CD8-positive, alpha-beta memory T cell (primary cell): ENCODE measurements around the gene MAML2. TPM values are rescaled to one million over a fixed set of nuclear protein-coding genes. Genes with fewer than 3 reads are reported as not detected.

ENCODE experiments used
- CTCF ChIA-PET: fragments of 350-600 bp; sonication (Branson Sonifier 250); formaldehyde crosslinking; loops from one replicate; lab custom pipeline; 2021; ENCODE audit warnings: antibody characterized with exemption; lab: Charles Lee
- POLR2A ChIA-PET: fragments of 350-600 bp; sonication (Branson Sonifier 250); formaldehyde crosslinking; loops from one replicate; lab custom pipeline; 2021; ENCODE audit warnings: antibody characterized with exemption; lab: Charles Lee
- DNase-seq, 5 donors: peaks; one replicate each; pipeline versions ENCODE4 v3.0.0 to v3.0.0-alpha.2; 2020 to 2022; ENCODE audit warnings: mixed read lengths in 1 of 5
- H3K27ac ChIP-seq: one replicate; pipeline ENCODE4 v1.7.0; 2013; ENCODE audit warnings: low read depth, mild to moderate bottlenecking, low read length, moderate library complexity
- H3K27me3 ChIP-seq: 2 replicates; pipeline ENCODE4 v1.7.0; 2013; ENCODE audit warnings: low read length, mild to moderate bottlenecking; ENCODE audit not compliant: insufficient read depth, poor library complexity, severe bottlenecking
- H3K36me3 ChIP-seq: 2 replicates; pipeline ENCODE4 v1.7.0; 2013; ENCODE audit warnings: mild to moderate bottlenecking, low read length, moderate library complexity; ENCODE audit not compliant: insufficient read depth
- H3K4me1 ChIP-seq: 2 replicates; pipeline ENCODE4 v1.7.0; 2013; ENCODE audit warnings: mild to moderate bottlenecking, low read length, moderate library complexity; ENCODE audit not compliant: insufficient read depth
- H3K4me3 ChIP-seq: 2 replicates; pipeline ENCODE4 v1.7.0; 2013; ENCODE audit warnings: mild to moderate bottlenecking, low read length
- H3K9me3 ChIP-seq: 2 replicates; pipeline ENCODE4 v1.7.0; 2013; ENCODE audit warnings: mild to moderate bottlenecking, low read length
- H3K27ac Mint-ChIP-seq, 8 donors: one replicate each; pipeline ENCODE4 v1.8.0; 2020 to 2021; ENCODE audit warnings: mixed read lengths in 8 of 8, mild to moderate bottlenecking in 6 of 8, inconsistent platforms in 3 of 8, moderate library complexity in 3 of 8
- H3K27me3 Mint-ChIP-seq, 2 donors: one replicate each; pipeline ENCODE4 v1.8.0; 2020 to 2021; ENCODE audit warnings: mixed read lengths in 2 of 2, mild to moderate bottlenecking in 1 of 2, moderate library complexity in 1 of 2
- H3K36me3 Mint-ChIP-seq, 3 donors: one replicate each; pipeline ENCODE4 v1.8.0; 2020 to 2021; ENCODE audit warnings: mixed read lengths in 3 of 3, inconsistent platforms in 1 of 3, mild to moderate bottlenecking in 1 of 3
- H3K4me1 Mint-ChIP-seq, 3 donors: one replicate each; pipeline ENCODE4 v1.8.0; 2020 to 2021; ENCODE audit warnings: mixed read lengths in 3 of 3, inconsistent platforms in 1 of 3, mild to moderate bottlenecking in 1 of 3
- H3K4me3 Mint-ChIP-seq, 7 donors: one replicate each; pipeline ENCODE4 v1.8.0; 2020 to 2021; ENCODE audit warnings: mixed read lengths in 7 of 7, mild to moderate bottlenecking in 6 of 7, moderate library complexity in 4 of 7, inconsistent platforms in 2 of 7
- H3K9me3 Mint-ChIP-seq, 5 donors: one replicate each; pipeline ENCODE4 v1.8.0; 2020 to 2022; ENCODE audit warnings: mixed read lengths in 5 of 5, mild to moderate bottlenecking in 3 of 5, moderate library complexity in 2 of 5, inconsistent platforms in 1 of 5
- polyA plus RNA-seq: library from polyadenylated mRNA; unstranded; fragments of 300-500 nt; fragmentation: Illumina TruSeq; gene quantifications from one replicate; pipeline ENCODE4 v1.2.3, GENCODE V29; 2021
- total RNA-seq, 2 experiments: library from RNA; stranded (reverse); gene quantifications; one replicate each; pipeline ENCODE4 v1.2.3, GENCODE V29; 2021

MAML2 gene
- total and polyA plus RNA-seq, 3 experiments from 2014 or later, result 11.1 to 15.9 (median 15.6) TPM

- Histone ChIP-seq H3K4me1 (no peaks in the 10 kb centered on the region), H3K27ac (no peak overlapping the region), H3K27me3 (no peaks in the 10 kb centered on the region), H3K9me3 (no peaks in the 10 kb centered on the region), H3K4me3 (no peak overlapping the region), H3K36me3 (no peaks in the 10 kb centered on the region)
- H3K27ac Mint-ChIP-seq, result no peak overlapping the region
- no peaks in the 10 kb centered on the region for H3K9me3 Mint-ChIP-seq
- ChIA-PET POLR2A (no interaction called here), CTCF (interaction anchor here (4.4 kb wide), 1 partner anchor 262 kb away, joined by 14 read pairs; the partner anchor contains the start of gene MAML2)
- DNase-seq, result no peak
- H3K36me3 Mint-ChIP-seq, result peaks cover 0 to 12% (median 6%) of the 10 kb centered on the region in 3 donors
- H3K4me3 Mint-ChIP-seq, result no peak overlapping the region
- H3K27me3 Mint-ChIP-seq, result no peaks in the 10 kb centered on the region
- H3K4me1 Mint-ChIP-seq, result peaks cover 22 to 52% (median 31%) of the 10 kb centered on the region in 3 donors
Measured at GRCh38 chr11:96081561-96081960, 261.4 kb downstream of the MAML2 start.

GRCh38 chr11:96079691-96080090 lies 263.3 kb downstream of the MAML2 start:
- peaks cover 0 to 9% (median 7%) of the 10 kb centered on the region in 3 donors for H3K36me3 Mint-ChIP-seq
- Histone ChIP-seq H3K9me3 (no peaks in the 10 kb centered on the region), H3K4me1 (peaks cover 11% of the 10 kb centered on the region), H3K27me3 (no peaks in the 10 kb centered on the region), H3K4me3 (no peak overlapping the region), H3K27ac (no peak overlapping the region), H3K36me3 (no peaks in the 10 kb centered on the region)
- CTCF ChIA-PET, result no interaction called here
- H3K27ac Mint-ChIP-seq, result peak overlapping the region in 1 of 8 donors; percentile 62
- POLR2A ChIA-PET, result no interaction called here
- H3K27me3 Mint-ChIP-seq, result no peaks in the 10 kb centered on the region
- H3K9me3 Mint-ChIP-seq, result no peaks in the 10 kb centered on the region
- H3K4me1 Mint-ChIP-seq, result peaks cover 33 to 53% (median 48%) of the 10 kb centered on the region in 3 donors
- no peak for DNase-seq
- no peak overlapping the region for H3K4me3 Mint-ChIP-seq

- H3K36me3 Mint-ChIP-seq, result peaks cover 9 to 29% (median 19%) of the 10 kb centered on the region in 3 donors
- Histone ChIP-seq H3K4me3 (no peak overlapping the region), H3K9me3 (no peaks in the 10 kb centered on the region), H3K4me1 (peaks cover 11% of the 10 kb centered on the region), H3K27ac (no peak overlapping the region), H3K27me3 (no peaks in the 10 kb centered on the region), H3K36me3 (no peaks in the 10 kb centered on the region)
- ChIA-PET CTCF (interaction anchor here (1.0 to 2.1 kb wide), 4 partner anchors 9 to 267 kb away, joined by 3 to 9 read pairs (median 4); partner anchors contain the start of gene MAML2), POLR2A (interaction anchor here (0.6 kb wide), 1 partner anchor 155 kb away, joined by 6 read pairs; no protein-coding TSS in a partner anchor)
- peaks cover 36 to 60% (median 56%) of the 10 kb centered on the region in 3 donors for H3K4me1 Mint-ChIP-seq
- no peak for DNase-seq
- H3K4me3 Mint-ChIP-seq, result peak overlapping the region in 6 of 7 donors; percentile 20 to 76 (median 52)
- no peaks in the 10 kb centered on the region for H3K27me3 Mint-ChIP-seq
- no peaks in the 10 kb centered on the region for H3K9me3 Mint-ChIP-seq
- H3K27ac Mint-ChIP-seq, result peak overlapping the region; percentile 54 to 93 (median 79)
Measured at GRCh38 chr11:96075532-96075959, 267.4 kb downstream of the MAML2 start.

GRCh38 chr11:96074551-96075310 lies 268.3 kb downstream of the MAML2 start:
- Mint-ChIP-seq H3K27me3 (no peaks in the 10 kb centered on the region), H3K27ac (peak overlapping the region; percentile 54 to 93 (median 83)), H3K4me3 (peak overlapping the region; percentile 11 to 76 (median 61)), H3K9me3 (no peaks in the 10 kb centered on the region), H3K36me3 (peaks cover 9 to 29% (median 16%) of the 10 kb centered on the region in 3 donors), H3K4me1 (peaks cover 32 to 52% (median 49%) of the 10 kb centered on the region in 3 donors)
- H3K9me3 ChIP-seq, result no peaks in the 10 kb centered on the region
- ChIA-PET CTCF (interaction anchor here (1.0 to 2.1 kb wide), 4 partner anchors 8 to 268 kb away, joined by 3 to 9 read pairs (median 4); partner anchors contain the start of gene MAML2), POLR2A (no interaction called here)
- H3K27me3 ChIP-seq, result no peaks in the 10 kb centered on the region
- no peak overlapping the region for H3K27ac ChIP-seq
- H3K36me3 ChIP-seq, result no peaks in the 10 kb centered on the region
- H3K4me1 ChIP-seq, result peaks cover 11% of the 10 kb centered on the region
- DNase-seq, result no peak
- no peak overlapping the region for H3K4me3 ChIP-seq

GRCh38 chr11:96073536-96073935 lies 269.5 kb downstream of the MAML2 start:
- Histone ChIP-seq H3K4me1 (peaks cover 11% of the 10 kb centered on the region), H3K36me3 (no peaks in the 10 kb centered on the region), H3K4me3 (no peak overlapping the region), H3K27ac (no peak overlapping the region), H3K27me3 (no peaks in the 10 kb centered on the region), H3K9me3 (no peaks in the 10 kb centered on the region)
- Mint-ChIP-seq H3K9me3 (no peaks in the 10 kb centered on the region), H3K4me1 (peaks cover 31 to 48% (median 43%) of the 10 kb centered on the region in 3 donors), H3K36me3 (peaks cover 9 to 26% (median 14%) of the 10 kb centered on the region in 3 donors), H3K4me3 (no peak overlapping the region), H3K27ac (no peak overlapping the region), H3K27me3 (no peaks in the 10 kb centered on the region)
- no peak for DNase-seq
- CTCF ChIA-PET, result no interaction called here
- POLR2A ChIA-PET, result no interaction called here

GRCh38 chr11:96072592-96072991 lies 270.4 kb downstream of the MAML2 start:
- Histone ChIP-seq H3K9me3 (no peaks in the 10 kb centered on the region), H3K4me1 (peaks cover 19% of the 10 kb centered on the region), H3K27ac (no peak overlapping the region), H3K27me3 (no peaks in the 10 kb centered on the region), H3K36me3 (no peaks in the 10 kb centered on the region), H3K4me3 (no peak overlapping the region)
- Mint-ChIP-seq H3K4me3 (no peak overlapping the region), H3K36me3 (peaks cover 9 to 26% (median 12%) of the 10 kb centered on the region in 3 donors), H3K4me1 (peaks cover 33 to 48% (median 40%) of the 10 kb centered on the region in 3 donors), H3K27ac (peak overlapping the region in 2 of 8 donors; percentile 7 to 28), H3K27me3 (no peaks in the 10 kb centered on the region), H3K9me3 (no peaks in the 10 kb centered on the region)
- ChIA-PET POLR2A (no interaction called here), CTCF (interaction anchor here (1.0 to 2.9 kb wide), 2 partner anchors 18 to 271 kb away, joined by 3 to 15 read pairs; partner anchors contain the start of gene MAML2)
- no peak for DNase-seq

- no peak overlapping the region for H3K4me3 ChIP-seq
- H3K27me3 ChIP-seq, result no peaks in the 10 kb centered on the region
- H3K27ac ChIP-seq, result no peak overlapping the region
- no peak for DNase-seq
- Mint-ChIP-seq H3K4me1 (peaks cover 32 to 49% (median 33%) of the 10 kb centered on the region in 3 donors), H3K36me3 (peaks cover 9 to 30% (median 15%) of the 10 kb centered on the region in 3 donors), H3K4me3 (no peak overlapping the region), H3K27me3 (no peaks in the 10 kb centered on the region), H3K9me3 (no peaks in the 10 kb centered on the region), H3K27ac (no peak overlapping the region)
- H3K4me1 ChIP-seq, result peaks cover 15% of the 10 kb centered on the region
- no peaks in the 10 kb centered on the region for H3K9me3 ChIP-seq
- ChIA-PET POLR2A (no interaction called here), CTCF (interaction anchor here (1.6 to 2.9 kb wide), 3 partner anchors 15 to 274 kb away, joined by 3 to 15 read pairs (median 7); partner anchors contain the start of gene MAML2)
- no peaks in the 10 kb centered on the region for H3K36me3 ChIP-seq
Measured at GRCh38 chr11:96070453-96070852, 272.5 kb downstream of the MAML2 start.

- no peaks in the 10 kb centered on the region for H3K9me3 ChIP-seq
- ChIA-PET POLR2A (no interaction called here), CTCF (interaction anchor here (0.9 to 9.6 kb wide), 3 partner anchors 8 to 275 kb away, joined by 3 to 43 read pairs (median 3); partner anchors contain the start of gene MAML2)
- no peak overlapping the region for H3K4me3 ChIP-seq
- no peak for DNase-seq
- peak overlapping the region in 1 of 8 donors; percentile 13 for H3K27ac Mint-ChIP-seq
- H3K4me1 ChIP-seq, result peaks cover 26% of the 10 kb centered on the region
- no peaks in the 10 kb centered on the region for H3K9me3 Mint-ChIP-seq
- no peak overlapping the region for H3K27ac ChIP-seq
- H3K4me3 Mint-ChIP-seq, result no peak overlapping the region
- H3K36me3 Mint-ChIP-seq, result peaks cover 6 to 14% (median 14%) of the 10 kb centered on the region in 3 donors
- H3K27me3 Mint-ChIP-seq, result no peaks in the 10 kb centered on the region
- no peaks in the 10 kb centered on the region for H3K36me3 ChIP-seq
- peaks cover 35 to 55% (median 36%) of the 10 kb centered on the region in 3 donors for H3K4me1 Mint-ChIP-seq
- H3K27me3 ChIP-seq, result no peaks in the 10 kb centered on the region
Measured at GRCh38 chr11:96067160-96067559, 275.8 kb downstream of the MAML2 start.
